ENCODE results near the gene CACHD1. TPM values are rescaled to one million over a fixed set of nuclear protein-coding genes. Genes with fewer than 3 reads are reported as not detected.

CACHD1 gene
- total and polyA plus RNA-seq, 2 of the 8 experiments (the other 6 are each of a cell fraction or from before 2014, with no cell fraction given), result 22.2 to 42.5 TPM

DNA sequence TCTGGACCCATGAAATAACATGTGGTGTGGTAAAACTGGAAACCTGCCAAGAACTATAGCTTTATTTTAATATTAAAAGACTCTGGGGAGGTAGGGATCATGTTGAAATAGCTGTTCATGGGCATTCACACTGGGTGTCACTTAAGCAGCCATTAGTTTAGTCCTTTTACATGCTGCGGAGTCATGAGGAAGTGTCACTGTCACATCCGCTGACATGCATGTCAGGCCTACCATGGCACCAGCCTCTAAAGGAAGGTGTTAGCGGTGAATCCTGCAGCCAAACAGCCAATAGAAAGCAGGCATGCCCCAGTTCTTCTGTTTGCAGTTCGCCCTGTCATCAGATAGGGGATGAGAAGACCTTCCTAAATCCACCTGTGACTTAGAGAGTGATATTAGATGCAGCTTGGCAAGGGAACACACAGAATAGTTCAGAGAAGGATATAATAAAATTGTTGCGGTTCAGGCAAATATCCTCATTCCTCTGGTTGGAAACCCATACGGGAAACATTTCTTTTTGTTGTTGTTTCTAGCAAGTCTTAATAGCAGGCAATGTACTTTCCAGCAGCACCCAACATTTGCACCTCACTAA is 100.4 kb downstream of the CACHD1 start (continued):
- TF ChIP-seq, protein P1, sequence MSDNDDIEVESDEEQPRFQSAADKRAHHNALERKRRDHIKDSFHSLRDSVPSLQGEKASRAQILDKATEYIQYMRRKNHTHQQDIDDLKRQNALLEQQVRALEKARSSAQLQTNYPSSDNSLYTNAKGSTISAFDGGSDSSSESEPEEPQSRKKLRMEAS (IDR thresholded peaks at IDR 0.05), result no peak
- no peak for TF ChIP-seq MAFK (IDR thresholded peaks at IDR 0.05; ENCODE audit: low read depth, low read length)

Measured in H1 (cell line).